NCI-H345 (cell line): Measurements from ENCODE around the gene PRSS33.
A peak's percentile ranks its signal among the peaks of the same experiment; 100 is the strongest.

Experiments used
- DNase-seq: peaks from one replicate; lab custom pipeline; 2025; lab: John Stamatoyannopoulos, UW

Gene PRSS33

DNA sequence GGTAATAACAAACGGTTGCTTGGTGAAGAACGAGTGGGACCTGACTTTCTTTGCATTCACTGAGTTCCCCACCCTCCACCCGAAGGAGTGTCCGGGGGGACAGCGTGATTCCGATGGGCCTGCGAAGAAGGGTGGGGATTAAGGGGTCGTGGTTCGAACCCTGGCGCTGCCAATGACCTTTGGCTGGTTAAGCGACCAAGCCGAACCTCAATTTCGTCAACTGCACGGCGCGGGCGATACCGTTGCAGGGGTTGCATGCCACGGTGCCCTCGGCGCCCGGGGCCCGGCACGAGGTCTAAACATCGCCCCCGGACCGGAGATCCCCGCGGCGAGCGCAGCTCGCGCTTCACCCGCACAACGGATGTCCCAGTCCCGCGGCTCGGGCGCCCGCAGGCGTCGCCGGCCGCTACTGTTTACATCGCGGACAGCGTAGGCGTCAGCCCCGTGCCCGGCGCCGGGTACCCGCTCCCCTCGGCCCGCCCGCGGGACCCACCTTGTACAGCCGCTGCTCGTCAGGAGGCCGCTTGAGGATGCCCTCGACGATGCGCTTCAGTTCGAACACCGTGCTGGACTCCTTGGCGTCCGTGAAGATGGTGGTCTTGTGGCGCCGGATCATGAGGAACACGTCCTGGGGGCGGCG is 10.7 kb downstream of the PRSS33 start:
- peak; percentile 34 for DNase-seq

DNA sequence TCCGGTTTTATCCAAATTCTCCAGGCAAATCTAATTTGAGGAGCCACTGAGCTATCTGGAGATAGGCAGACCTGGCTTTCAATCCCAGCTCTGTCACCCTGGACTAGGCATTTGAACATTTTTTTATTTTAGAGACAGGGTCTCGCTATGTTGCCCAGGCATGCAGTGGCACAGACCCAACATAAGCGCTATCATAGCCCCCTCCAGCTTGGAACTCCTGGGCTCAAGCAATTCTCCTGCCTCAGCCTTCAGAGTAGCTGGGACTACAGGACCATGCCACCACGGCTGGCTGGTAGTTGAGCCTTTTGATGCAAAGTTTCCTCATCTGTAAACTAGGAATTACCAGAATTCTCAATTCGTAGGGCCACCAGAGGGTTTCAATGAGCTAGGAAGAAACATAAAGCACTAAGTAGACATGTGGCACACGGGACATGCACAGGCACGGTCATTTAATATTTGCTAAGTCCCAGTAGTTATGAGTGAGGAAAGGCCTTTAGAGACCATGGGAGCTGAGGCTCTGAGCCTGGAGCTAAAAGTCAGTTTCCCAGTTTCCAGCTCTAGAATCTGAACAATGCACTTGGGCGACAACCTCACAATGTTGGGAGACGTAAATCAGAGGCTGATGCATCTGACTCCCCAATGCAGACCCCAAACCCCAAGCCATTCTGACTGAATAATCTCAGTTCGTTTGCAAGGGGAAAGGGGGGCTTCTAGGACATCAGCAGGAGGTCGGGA is 11.4 kb downstream of the PRSS33 start:
- DNase-seq, result no peak

DNA sequence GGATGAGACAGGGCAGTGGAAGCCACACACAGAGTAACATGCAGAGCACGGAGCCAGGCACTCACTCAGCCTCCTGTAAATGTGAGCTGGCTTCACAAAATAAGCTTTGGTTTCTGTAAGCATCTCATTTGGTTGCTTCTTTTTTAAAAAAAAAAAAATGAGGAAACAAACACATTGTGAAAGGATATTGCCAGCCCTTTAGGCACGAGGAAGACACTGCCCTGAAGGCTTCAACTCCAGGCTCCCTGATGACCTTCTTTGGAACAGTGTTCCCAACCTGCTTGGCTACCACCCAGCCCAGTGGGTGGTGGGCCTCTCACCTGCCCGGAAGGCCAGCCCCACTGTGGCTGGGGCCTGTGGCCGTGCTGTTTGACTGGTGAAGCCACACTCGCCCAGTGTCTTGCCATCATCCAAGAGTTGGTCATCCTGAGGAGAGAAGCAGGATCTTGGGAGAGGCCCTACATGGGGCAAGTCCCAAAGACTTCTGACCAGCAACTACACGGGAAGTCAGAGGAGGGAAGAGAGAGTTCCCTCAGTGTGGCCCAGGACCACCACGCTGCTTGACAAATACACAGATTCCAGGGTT is 12.1 kb downstream of the PRSS33 start:
- no peak for DNase-seq

DNA sequence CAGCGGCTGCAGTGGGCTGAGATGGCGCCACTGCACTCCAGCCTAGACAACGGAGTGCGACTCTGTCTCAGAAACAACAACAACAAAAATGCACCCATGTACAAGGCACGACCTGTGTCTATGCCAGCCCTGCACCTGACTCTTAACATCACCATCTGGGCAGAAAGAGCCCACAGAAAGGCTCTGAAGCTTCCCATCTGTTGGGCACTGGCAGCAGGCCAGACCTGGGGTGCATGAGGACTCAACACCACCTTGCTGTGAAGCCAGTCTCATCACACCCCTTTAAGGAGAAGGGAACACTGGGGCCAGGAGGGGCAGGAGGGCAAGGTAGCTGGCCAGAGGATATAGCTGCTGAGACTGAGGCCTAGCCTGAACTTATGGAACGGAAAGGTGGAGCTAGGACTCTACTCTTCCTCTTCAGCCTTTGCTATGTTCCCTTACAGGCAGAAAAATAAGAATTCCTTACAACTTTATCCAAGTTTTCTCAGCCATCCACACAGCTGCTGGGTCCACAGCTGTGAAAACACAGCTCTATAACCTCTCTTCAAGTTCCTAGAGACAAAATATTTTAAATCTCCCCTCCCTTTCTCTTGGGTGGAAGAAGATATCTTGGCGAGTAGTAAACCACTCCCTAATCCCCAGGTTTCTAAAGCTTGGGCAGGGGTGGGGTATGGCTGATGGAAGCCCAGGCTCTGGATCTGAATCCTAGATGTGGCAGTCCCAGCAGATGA is 13.0 kb downstream of the PRSS33 start:
- DNase-seq, result no peak

DNA sequence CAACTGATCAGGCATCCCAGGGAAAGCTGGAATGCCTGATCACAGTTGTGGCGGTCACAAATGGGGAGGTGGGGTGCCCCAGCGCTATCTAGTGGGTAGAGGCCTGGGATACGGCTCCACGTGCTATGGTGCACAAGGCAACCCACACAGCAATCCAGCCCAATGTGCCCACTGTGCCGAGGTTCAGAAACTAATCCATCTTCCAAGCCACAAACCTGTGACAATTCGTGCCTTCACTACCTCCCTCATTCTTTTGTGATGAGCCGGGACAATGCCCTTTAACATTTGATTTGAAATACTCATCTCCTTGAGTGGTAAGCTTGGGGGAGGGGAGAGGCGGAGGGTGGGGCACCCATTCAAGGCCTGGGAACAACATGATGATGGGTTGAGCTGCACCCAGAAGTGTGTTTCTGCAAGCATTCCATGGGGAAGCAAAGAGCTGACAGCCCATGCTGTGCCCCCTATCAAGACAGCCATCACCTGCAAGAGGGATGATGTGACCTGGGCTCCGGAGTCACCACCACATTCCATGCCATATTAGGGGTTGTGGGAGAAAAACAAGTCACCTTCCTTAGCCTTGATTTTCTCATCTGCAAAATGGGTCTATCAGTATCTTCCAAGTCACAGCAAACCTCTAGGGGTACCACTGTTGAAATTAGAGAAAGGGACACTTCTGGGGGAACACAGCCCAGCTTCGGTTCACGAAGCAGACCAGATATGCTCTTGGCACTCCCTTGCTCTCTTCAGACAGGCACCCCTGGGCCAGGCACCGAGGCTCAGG is 14.0 kb downstream of the PRSS33 start:
- DNase-seq, result no peak

DNA sequence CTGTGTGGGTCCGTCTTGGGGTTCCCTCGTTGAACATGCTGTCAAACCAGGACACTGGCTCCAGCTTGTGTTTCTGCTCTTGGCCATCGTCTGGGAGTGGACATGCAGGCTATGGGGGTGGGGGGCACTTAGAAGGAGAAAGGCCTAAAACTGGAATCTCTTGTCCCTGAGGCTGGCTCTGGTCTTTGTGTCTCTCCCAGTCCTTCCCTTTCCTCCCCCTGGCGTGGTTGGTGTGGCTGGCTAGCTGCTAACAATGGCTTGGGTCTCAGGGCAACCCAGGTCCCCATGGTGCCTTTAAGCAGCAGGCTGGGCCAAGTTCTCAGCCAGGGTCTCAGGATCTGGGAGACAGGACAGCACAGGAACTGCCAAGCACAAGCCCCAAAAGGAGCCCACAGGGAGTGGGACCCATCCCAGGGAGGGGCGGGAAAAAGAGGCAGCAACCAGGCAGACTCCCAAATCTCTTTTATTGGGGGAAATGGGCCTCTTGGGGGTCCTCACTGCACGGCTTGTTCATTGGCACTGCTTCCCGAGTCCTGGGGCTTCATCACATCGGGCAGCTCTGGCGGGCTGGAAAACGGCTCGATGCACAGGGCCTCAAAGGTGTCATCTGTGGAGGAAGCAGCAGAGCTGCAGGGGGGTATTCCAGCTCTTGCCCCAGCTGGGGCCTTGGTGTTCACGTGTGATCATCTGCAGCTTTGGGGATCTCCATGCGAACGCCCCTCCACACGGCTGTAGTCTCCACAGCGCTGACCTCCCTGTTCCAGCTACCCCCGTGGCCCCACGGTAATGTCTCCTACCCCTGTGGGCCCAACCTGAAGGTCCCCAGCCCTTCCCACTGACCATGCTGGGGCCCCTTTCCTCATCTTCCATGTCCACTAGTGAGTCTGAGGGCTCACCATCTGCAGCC is 15.6 kb downstream of the PRSS33 start:
- no peak for DNase-seq

DNA sequence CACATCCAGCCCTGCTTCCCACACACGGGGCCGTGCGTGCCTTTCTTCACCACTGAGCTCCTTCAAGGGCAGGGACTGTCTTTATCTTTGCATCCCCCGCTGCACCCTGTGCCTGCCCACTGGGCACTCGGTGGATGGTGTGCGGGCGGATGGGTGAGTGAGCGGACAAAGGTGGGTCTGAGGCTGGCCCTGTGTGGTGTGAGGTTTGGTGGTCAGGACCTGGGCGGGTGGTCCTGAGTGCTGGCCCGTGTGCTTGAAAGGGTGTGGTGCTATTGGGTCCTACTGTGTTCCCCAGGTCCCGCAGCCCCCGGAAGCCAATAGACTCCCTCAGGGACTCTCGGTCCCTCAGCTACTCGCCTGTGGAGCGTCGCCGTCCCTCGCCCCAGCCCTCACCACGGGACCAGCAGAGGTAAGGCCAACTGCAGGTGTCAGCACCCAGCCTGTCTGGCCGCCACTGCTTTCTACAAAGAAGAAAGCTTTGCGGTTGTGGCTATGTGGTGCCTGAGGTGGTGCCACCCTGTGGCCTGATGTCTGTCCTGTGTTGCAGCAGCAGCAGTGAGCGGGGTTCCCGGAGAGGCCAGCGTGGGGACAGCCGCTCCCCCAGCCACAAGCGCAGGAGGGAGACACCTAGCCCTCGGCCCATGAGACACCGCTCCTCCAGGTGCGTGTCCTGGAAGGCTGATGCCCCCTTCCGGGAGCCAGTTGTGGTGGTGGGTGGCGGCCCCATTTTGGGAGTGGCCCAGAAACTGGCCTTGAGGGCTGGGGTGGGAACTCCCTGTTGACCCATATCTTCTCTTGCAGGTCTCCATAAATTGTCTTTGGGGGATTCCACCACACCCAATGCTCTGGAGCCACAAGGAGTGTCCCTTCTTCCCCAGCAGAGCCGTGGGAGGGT is 17.1 kb downstream of the PRSS33 start:
- no peak for DNase-seq

DNA sequence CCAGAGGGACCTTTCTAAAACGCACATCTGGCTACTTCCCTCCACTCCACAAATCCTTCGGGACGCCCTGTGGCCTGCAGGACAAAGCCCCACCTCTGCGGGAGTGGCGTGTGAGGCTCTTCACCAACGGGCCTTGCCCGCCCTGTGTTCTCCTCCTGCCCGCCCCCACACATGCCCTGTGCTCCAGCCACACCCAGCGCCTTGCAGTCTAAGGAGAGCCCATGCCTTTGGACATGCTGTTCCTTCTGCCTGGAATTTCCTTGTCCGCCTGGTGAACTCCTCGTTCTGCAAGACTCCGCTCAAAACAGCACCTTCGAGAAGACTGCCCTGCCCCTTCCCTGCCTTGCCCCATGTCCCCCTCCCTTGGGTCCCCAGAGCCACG is 17.7 kb downstream of the PRSS33 start:
- DNase-seq, result no peak

DNA sequence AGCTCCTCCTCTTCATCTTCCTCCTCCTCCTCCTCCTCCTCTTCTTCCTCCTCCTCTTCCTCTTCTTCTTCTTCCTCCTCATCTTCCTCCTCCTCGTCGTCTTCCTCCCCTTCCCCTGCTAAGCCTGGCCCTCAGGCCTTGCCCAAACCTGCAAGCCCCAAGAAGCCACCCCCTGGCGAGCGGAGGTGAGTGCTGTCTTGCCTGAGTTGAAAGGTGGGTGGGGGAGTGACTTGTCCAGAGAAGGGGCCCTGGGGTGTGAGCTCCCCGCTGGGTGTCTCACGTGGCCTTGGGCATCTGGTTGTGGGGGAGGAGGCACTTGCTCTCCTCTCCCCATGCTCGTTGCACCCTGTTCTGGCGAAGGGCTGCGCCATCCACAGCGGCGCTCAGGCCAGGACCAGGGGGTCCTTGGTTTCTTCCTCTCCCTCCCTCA is 18.2 kb downstream of the PRSS33 start:
- no peak for DNase-seq

DNA sequence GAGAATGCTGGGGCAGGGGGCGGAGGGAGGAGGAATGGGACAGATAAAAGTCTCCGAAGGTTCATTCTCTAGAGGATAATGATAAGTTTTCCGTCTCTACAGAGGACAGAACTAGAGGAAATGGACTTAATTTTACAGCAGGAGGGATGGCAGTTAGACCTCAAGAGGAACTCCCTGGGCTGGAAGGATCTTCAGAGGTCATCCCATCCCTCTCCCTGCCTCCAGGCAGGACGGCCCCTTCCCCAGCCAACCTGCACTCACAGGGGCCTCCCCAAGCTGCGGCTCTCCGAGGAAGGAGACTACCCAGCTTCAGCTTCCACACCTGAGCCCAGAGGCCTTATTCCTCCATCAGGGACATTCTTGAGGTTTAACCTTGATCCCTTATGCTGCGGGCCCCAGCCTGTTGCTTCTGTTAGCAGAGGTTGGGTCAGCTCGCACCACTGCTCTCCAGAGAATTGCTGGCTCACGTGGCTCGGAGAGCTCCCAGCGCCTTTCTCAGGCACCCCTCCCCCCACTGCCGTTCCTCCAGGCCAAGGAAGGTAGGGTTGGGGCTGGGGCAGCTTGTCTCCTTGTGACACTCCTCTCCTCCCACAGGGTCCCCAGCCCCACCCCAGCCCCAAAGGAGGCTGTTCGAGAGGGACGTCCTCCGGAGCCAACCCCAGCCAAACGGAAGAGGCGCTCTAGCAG is 18.8 kb downstream of the PRSS33 start:
- no peak for DNase-seq

DNA sequence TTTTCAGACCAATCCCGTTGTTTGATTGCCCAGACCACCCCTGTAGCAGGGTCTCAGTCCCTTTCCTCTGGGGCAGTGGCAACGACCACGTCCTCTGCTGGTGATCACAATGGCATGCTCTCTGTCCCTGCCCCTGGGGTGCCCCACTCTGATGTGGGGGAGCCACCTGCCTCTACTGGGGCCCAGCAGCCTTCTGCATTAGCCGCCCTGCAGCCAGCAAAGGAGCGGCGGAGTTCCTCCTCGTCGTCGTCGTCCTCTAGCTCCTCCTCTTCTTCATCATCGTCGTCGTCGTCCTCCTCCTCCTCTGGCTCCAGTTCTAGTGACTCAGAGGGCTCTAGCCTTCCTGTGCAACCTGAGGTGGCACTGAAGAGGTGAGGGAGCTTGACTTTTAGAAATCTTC is 19.5 kb downstream of the PRSS33 start:
- no peak for DNase-seq

DNA sequence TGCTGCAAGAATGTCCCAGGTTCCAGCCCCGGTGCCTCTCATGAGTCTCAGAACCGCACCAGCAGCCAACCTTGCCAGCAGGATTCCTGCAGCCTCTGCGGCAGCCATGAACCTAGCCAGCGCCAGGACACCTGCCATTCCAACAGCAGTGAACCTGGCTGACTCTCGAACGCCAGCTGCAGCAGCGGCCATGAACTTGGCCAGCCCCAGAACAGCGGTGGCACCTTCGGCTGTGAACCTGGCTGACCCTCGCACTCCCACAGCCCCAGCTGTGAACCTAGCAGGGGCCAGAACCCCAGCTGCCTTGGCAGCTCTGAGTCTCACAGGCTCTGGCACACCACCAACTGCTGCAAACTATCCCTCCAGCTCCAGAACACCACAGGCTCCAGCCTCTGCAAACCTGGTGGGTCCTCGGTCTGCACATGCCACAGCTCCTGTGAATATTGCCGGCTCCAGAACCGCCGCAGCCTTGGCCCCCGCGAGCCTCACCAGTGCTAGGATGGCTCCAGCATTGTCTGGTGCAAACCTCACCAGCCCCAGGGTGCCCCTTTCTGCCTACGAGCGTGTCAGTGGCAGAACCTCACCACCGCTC is 20.1 kb downstream of the PRSS33 start:
- no peak for DNase-seq

DNA sequence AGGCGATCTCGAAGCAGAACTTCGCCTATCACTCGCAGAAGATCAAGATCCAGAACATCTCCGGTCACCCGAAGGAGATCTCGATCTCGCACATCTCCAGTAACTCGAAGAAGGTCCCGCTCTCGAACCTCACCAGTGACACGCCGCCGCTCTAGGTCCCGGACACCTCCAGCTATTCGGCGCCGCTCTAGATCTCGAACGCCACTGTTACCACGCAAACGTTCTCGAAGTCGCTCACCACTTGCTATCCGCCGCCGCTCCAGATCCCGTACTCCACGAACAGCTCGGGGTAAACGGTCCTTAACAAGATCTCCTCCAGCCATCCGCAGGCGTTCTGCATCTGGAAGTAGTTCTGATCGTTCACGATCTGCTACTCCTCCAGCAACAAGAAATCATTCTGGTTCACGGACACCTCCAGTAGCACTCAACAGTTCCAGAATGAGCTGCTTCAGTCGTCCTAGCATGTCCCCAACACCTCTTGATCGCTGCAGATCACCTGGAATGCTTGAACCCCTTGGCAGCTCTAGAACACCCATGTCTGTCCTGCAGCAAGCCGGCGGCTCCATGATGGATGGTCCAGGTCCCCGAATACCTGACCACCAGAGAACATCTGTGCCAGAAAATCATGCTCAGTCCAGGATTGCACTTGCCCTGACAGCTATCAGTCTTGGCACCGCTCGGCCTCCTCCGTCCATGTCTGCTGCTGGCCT is 20.8 kb downstream of the PRSS33 start:
- no peak for DNase-seq

DNA sequence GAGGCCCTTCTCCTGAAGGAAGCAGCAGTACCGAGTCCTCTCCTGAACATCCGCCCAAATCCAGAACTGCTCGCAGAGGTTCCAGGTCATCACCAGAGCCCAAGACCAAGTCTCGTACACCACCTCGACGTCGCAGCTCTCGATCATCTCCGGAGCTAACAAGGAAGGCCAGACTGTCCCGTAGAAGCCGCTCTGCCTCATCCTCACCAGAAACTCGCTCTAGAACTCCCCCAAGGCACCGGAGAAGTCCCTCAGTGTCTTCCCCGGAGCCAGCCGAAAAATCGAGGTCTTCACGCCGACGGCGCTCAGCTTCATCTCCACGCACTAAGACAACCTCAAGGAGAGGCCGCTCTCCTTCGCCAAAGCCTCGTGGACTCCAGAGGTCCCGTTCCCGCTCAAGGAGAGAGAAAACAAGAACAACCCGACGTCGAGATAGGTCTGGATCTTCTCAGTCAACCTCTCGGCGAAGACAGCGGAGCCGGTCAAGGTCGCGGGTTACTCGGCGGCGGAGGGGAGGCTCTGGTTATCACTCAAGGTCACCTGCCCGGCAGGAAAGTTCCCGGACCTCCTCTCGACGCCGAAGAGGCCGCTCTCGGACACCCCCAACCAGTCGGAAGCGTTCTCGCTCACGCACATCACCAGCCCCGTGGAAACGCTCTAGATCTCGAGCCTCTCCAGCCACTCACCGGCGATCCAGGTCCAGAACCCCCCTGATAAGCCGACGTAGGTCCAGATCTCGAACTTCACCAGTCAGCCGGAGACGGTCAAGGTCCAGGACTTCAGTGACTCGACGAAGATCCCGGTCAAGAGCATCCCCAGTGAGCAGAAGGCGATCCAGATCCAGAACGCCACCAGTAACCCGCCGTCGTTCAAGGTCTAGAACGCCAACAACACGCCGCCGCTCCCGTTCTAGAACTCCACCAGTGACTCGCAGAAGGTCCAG is 21.6 kb downstream of the PRSS33 start:
- no peak for DNase-seq

DNA sequence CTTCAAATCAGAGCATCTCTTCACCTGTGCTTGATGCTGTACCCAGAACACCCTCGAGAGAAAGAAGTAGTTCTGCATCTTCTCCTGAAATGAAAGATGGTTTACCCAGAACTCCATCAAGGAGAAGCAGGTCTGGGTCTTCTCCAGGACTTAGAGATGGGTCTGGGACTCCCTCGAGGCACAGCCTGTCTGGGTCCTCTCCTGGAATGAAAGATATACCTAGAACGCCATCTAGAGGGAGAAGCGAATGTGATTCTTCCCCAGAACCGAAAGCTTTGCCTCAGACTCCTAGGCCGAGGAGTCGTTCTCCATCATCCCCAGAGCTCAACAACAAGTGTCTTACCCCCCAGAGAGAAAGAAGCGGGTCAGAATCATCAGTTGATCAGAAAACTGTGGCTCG is 22.6 kb downstream of the PRSS33 start:
- no peak for DNase-seq

DNA sequence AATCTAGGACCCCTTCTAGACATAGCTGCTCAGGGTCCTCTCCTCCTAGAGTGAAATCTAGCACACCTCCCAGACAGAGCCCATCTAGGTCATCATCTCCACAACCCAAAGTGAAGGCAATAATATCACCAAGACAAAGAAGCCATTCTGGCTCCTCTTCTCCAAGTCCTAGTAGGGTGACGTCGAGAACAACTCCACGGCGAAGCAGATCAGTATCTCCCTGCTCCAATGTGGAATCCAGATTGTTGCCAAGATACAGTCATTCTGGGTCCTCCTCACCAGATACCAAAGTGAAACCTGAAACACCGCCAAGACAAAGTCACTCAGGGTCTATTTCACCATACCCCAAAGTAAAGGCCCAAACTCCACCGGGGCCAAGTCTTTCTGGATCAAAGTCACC is 24.2 kb downstream of the PRSS33 start:
- no peak for DNase-seq

DNA sequence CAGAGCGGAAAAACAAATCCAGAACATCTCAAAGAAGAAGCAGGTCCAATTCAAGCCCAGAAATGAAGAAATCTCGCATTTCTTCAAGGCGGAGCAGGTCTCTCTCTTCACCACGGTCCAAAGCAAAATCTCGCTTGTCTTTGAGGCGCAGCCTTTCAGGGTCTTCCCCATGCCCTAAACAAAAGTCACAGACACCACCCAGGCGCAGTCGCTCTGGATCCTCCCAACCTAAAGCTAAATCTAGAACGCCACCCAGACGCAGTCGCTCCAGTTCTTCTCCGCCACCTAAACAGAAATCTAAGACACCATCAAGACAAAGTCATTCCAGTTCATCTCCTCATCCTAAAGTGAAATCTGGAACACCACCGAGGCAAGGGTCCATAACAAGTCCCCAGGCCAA is 24.6 kb downstream of the PRSS33 start:
- DNase-seq, result no peak
